OCI-LY3 (cell line): ENCODE data around the gene CPEB2.
"Not testable (repeated sequence)": the region's sequence is repeated elsewhere in the genome, so short reads cannot be mapped to it uniquely, and the experiment has no call there.

Experiments used
- H2AFZ ChIP-seq: fragments of 200-600, 300-600 bp; shearing (Covaris generic); 2 replicates; pipeline ENCODE4 v1.6.0; 2014; ENCODE audit warnings: antibody characterized with exemption, low read depth, low read length
- H3K27ac ChIP-seq: fragments of 200-600, 300-600 bp; sonication (generic); 2 replicates; pipeline ENCODE4 v1.5.1; 2014; ENCODE audit warnings: mild to moderate bottlenecking, low read length, moderate library complexity, mixed read lengths
- H3K27me3 ChIP-seq: fragments of 200-600, 300-600 bp; sonication (generic); 2 replicates; pipeline ENCODE4 v1.6.1; 2014; ENCODE audit warnings: low read depth, low read length, mixed read lengths
- H3K36me3 ChIP-seq: fragments of 200-600, 300-600 bp; sonication (generic); replicated peaks from 2 replicates; pipeline ENCODE3; 2014; ENCODE audit warnings: low read depth, low read length, mixed read lengths
- H3K4me1 ChIP-seq: fragments of 300-600, 200-600 bp; sonication (generic); 2 replicates; pipeline ENCODE4 v1.6.1; 2014; ENCODE audit warnings: low read length, mixed read lengths
- H3K4me2 ChIP-seq: fragments of 200-600, 300-600 bp; sonication (generic); 2 replicates; pipeline ENCODE4 v1.6.1; 2014; ENCODE audit warnings: low read length, mixed read lengths
- H3K4me3 ChIP-seq: fragments of 300-600, 200-600 bp; sonication (generic); 2 replicates; pipeline ENCODE4 v1.5.1; 2014; ENCODE audit warnings: antibody characterized with exemption, mild to moderate bottlenecking, low read length, moderate library complexity
- H3K79me2 ChIP-seq: fragments of 300-600, 200-600 bp; shearing (Covaris generic); 2 replicates; pipeline ENCODE4 v1.6.1; 2014; ENCODE audit warnings: mild to moderate bottlenecking, low read length, mixed read lengths
- H3K9ac ChIP-seq: fragments of 300-600, 200-600 bp; shearing (Covaris generic); 2 replicates; pipeline ENCODE4 v1.6.0; 2014; ENCODE audit warnings: mild to moderate bottlenecking, low read length, moderate library complexity
- H3K9me3 ChIP-seq: fragments of 200-600, 300-600 bp; shearing (Covaris generic); 2 replicates; pipeline ENCODE4 v1.6.1; 2014; ENCODE audit warnings: low read length, mixed read lengths; ENCODE audit not compliant: insufficient read depth
- H4K20me1 ChIP-seq: fragments of 200-600, 300-600 bp; sonication (generic); 2 replicates; pipeline ENCODE4 v1.6.1; 2016; ENCODE audit warnings: low read length, mixed read lengths; ENCODE audit not compliant: insufficient read depth
- EZH2phosphoT487 ChIP-seq: fragments of 200-600 bp; shearing (Covaris generic); IDR thresholded peaks from 2 replicates; pipeline ENCODE4 v1.6.1; 2018; ENCODE audit warnings: antibody characterized with exemption, mixed run types, low read depth
- TF ChIP-seq, protein P1 (sequence below): fragments of 200-600, 300-600 bp; sonication (generic); IDR thresholded peaks from 2 replicates; pipeline ENCODE4 v1.5.1; 2014; ENCODE audit warnings: antibody characterized with exemption, low read length, low read depth

Gene CPEB2

DNA sequence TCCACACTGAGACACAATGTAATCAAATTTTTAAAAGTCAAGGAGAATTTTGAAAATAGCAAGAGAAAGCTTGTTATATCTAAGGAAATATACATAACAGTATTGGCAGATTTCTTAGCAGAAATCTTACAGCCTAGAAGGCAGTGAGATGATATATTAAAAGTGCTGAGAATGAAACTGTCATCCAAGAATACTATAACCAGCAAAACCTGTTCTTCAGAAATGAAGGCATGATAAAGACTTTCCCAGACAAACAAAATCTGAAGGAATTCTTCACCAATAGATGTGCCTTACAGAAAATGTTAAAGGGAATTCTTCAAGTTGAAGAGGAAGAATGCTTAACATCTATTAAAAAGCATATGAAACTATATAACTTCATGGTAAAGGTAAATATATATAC, 73.6 kb downstream of the CPEB2 start:
- H3K36me3 ChIP-seq = peaks cover 5% of the 10 kb centered on the region
- no peaks in the 10 kb centered on the region for H3K79me2 ChIP-seq
- H3K4me1 ChIP-seq = no peaks in the 10 kb centered on the region
- no peak overlapping the region for H3K9ac ChIP-seq
- no peak overlapping the region for H3K4me3 ChIP-seq
- no peak overlapping the region for H3K4me2 ChIP-seq
- H3K27me3 ChIP-seq = no peaks in the 10 kb centered on the region
- no peak overlapping the region for H2AFZ ChIP-seq
- H4K20me1 ChIP-seq = no peaks in the 10 kb centered on the region
- no peak overlapping the region for H3K27ac ChIP-seq
- TF ChIP-seq, protein P1, sequence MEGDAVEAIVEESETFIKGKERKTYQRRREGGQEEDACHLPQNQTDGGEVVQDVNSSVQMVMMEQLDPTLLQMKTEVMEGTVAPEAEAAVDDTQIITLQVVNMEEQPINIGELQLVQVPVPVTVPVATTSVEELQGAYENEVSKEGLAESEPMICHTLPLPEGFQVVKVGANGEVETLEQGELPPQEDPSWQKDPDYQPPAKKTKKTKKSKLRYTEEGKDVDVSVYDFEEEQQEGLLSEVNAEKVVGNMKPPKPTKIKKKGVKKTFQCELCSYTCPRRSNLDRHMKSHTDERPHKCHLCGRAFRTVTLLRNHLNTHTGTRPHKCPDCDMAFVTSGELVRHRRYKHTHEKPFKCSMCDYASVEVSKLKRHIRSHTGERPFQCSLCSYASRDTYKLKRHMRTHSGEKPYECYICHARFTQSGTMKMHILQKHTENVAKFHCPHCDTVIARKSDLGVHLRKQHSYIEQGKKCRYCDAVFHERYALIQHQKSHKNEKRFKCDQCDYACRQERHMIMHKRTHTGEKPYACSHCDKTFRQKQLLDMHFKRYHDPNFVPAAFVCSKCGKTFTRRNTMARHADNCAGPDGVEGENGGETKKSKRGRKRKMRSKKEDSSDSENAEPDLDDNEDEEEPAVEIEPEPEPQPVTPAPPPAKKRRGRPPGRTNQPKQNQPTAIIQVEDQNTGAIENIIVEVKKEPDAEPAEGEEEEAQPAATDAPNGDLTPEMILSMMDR = no peak
- no peak for TF ChIP-seq EZH2phosphoT487
- H3K9me3 ChIP-seq = peaks cover 5% of the 10 kb centered on the region; the same call in 1 of the 2 replicates

- H3K9me3 ChIP-seq = peaks cover 5% of the 10 kb centered on the region; the same call in 1 of the 2 replicates
- no peak overlapping the region for H3K4me3 ChIP-seq
- no peaks in the 10 kb centered on the region for H4K20me1 ChIP-seq
- no peaks in the 10 kb centered on the region for H3K79me2 ChIP-seq
- H3K4me2 ChIP-seq = no peak overlapping the region
- no peaks in the 10 kb centered on the region for H3K27me3 ChIP-seq
- no peak for TF ChIP-seq EZH2phosphoT487
- TF ChIP-seq, protein P1 = no peak
- H3K27ac ChIP-seq = no peak overlapping the region
- H3K4me1 ChIP-seq = no peaks in the 10 kb centered on the region
- no peak overlapping the region for H2AFZ ChIP-seq
- H3K9ac ChIP-seq = no peak overlapping the region
- H3K36me3 ChIP-seq = peaks cover 3% of the 10 kb centered on the region
Measured at GRCh38 chr4:15077969-15078368, 75.7 kb downstream of the CPEB2 start.

- no peak overlapping the region for H3K27ac ChIP-seq
- H3K4me1 ChIP-seq = no peaks in the 10 kb centered on the region
- no peak overlapping the region for H3K4me3 ChIP-seq
- H3K9ac ChIP-seq = no peak overlapping the region
- no peaks in the 10 kb centered on the region for H3K27me3 ChIP-seq
- no peaks in the 10 kb centered on the region for H4K20me1 ChIP-seq
- peaks cover 5% of the 10 kb centered on the region; the same call in 1 of the 2 replicates for H3K9me3 ChIP-seq
- no peak for TF ChIP-seq EZH2phosphoT487
- TF ChIP-seq, protein P1 = no peak
- H3K79me2 ChIP-seq = no peaks in the 10 kb centered on the region
- H2AFZ ChIP-seq = no peak overlapping the region
- peaks cover 3% of the 10 kb centered on the region for H3K36me3 ChIP-seq
- no peak overlapping the region for H3K4me2 ChIP-seq
Measured at GRCh38 chr4:15078682-15079642, 76.7 kb downstream of the CPEB2 start.

GRCh38 chr4:15084780-15085179, 82.5 kb downstream of the CPEB2 start:
- Histone ChIP-seq H3K9ac (no peak overlapping the region), H3K9me3 (no peaks in the 10 kb centered on the region), H3K4me2 (no peak overlapping the region), H3K4me3 (no peak overlapping the region), H3K36me3 (no peaks in the 10 kb centered on the region), H3K27me3 (no peaks in the 10 kb centered on the region), H3K27ac (no peak overlapping the region), H3K4me1 (no peaks in the 10 kb centered on the region), H3K79me2 (no peaks in the 10 kb centered on the region), H2AFZ (no peak overlapping the region), H4K20me1 (no peaks in the 10 kb centered on the region)
- no peak for TF ChIP-seq EZH2phosphoT487
- TF ChIP-seq, protein P1 = no peak

DNA sequence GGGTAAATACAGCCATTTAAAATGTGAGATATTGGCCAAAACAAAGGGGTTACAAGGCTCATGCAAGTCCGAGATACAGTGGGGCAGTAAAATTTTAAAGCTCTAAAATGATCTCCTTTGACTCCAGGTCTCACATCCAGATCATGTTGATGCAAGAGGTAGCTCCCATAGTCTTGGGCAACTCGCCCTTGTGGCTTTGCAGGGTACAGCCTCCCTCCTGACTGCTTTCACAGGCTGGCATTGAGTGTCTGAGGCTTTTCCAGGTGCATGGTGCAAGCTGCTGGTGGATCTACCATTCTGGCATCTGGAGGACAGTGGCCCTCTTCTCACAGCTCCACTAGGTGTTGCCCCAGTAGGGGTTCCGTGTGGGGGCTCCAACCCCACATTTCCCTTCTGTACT, 83.5 kb downstream of the CPEB2 start:
- H3K27me3 ChIP-seq, H3K79me2 ChIP-seq, H3K4me2 ChIP-seq, H3K36me3 ChIP-seq, H3K4me1 ChIP-seq, H3K9ac ChIP-seq, H4K20me1 ChIP-seq, H3K27ac ChIP-seq, H2AFZ ChIP-seq, H3K9me3 ChIP-seq, H3K4me3 ChIP-seq: not testable (repeated sequence)

GRCh38 chr4:15086259-15086658, 84.0 kb downstream of the CPEB2 start:
- not testable (repeated sequence) for H3K4me1 ChIP-seq, H3K9ac ChIP-seq, H4K20me1 ChIP-seq, H3K36me3 ChIP-seq, H3K27me3 ChIP-seq, H2AFZ ChIP-seq, H3K27ac ChIP-seq, H3K4me2 ChIP-seq, H3K79me2 ChIP-seq, H3K4me3 ChIP-seq, H3K9me3 ChIP-seq
